ENCODE data around the gene MRPS2.
"Not testable (repeated sequence)": the region's sequence is repeated elsewhere in the genome, so short reads cannot be mapped to it uniquely, and the experiment has no call there.

MRPS2 gene

GRCh38 chr9:135531096-135531495, 30.6 kb downstream of the MRPS2 start:
- ATAC-seq = no peak

GRCh38 chr9:135533113-135533512, 32.6 kb downstream of the MRPS2 start:
- ATAC-seq (no peak), DNase-seq (no peak)

More at GRCh38 chr9:135531096-135531495, 30.6 kb downstream of the MRPS2 start:
- no peak for DNase-seq

- ATAC-seq = no peak
- no peak for DNase-seq
Measured at GRCh38 chr9:135533674-135534073, 33.2 kb downstream of the MRPS2 start.

GRCh38 chr9:135534192-135534711, 33.8 kb downstream of the MRPS2 start:
- not testable (repeated sequence) for ATAC-seq, DNase-seq

DNA sequence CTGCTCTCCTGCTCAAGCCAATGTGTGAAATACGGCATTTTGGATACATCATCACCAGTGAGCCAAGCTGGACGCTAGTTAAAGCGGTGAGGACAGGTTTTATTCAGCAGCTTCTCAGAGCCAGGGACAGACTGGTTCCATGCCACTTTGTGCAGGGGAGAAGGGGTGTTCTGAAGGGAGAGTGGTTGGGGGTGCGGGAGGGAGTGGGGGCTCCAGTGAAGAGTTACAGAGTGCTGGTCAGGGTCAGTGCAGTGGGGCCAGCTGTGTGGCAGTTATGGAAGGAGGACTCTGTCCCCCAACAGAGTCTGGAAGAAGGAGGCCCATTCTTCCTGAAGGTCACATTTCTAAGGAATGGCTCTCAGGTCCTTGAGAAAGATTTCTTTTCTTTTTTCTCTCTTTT, 34.3 kb downstream of the MRPS2 start:
- not testable (repeated sequence) for DNase-seq, ATAC-seq

GRCh38 chr9:135535631-135536030, 35.1 kb downstream of the MRPS2 start:
- not testable (repeated sequence) for ATAC-seq

DNA sequence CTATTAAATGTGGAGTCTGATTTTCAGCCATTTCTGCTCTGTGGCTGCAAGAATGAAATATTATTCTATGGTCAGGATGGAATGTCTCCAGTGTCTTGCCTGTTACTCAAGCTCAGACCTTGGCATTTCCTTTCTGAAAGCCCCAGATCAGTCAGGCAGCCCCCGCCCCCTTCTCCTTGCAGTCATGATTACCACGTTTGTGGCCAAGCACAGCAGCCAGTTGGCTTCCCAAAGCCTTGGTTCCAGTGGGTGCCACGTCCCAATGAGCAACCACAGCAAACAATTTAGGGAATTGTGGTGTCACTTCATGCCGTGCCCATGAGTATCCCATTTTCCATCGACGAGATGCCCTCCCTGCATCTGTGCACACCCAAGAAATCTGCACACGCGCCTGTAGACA, 35.7 kb downstream of the MRPS2 start:
- ATAC-seq = no peak
- no peak for DNase-seq

More at GRCh38 chr9:135535631-135536030, 35.1 kb downstream of the MRPS2 start:
- not testable (repeated sequence) for DNase-seq

DNA sequence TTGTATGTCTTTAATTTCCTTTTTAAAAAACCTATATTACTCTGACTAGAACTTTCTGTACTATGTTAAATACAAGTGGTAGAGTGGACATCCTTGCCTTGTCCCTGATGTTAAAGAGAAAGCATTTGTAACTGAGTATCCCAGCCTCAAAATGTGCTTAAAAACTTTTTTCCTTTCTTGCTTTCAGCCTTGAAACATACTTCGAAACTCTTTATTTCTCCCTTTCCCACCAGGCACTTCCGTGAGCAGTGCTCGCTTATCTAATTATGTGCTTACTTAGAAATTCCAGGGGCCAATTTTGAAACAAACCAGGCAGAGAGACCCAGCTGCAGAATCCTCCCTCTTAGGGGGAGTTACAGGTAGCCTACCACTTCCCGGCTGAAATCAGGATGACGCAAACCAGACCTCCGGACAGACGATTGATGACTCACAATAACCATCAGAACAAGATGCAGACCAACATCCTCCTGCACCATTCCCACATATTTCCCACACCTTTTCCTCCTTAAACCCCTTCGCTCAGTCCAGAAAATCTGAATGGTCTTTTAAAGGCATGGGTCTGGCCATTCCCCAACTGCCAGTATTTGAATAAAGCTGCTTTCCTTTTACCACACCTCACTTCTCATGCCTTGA, 42.9 kb downstream of the MRPS2 start:
- ATAC-seq, DNase-seq: not testable (repeated sequence)

- DNase-seq = no peak
- ATAC-seq = no peak
Measured at GRCh38 chr9:135544981-135545635, 44.6 kb downstream of the MRPS2 start.

DNA sequence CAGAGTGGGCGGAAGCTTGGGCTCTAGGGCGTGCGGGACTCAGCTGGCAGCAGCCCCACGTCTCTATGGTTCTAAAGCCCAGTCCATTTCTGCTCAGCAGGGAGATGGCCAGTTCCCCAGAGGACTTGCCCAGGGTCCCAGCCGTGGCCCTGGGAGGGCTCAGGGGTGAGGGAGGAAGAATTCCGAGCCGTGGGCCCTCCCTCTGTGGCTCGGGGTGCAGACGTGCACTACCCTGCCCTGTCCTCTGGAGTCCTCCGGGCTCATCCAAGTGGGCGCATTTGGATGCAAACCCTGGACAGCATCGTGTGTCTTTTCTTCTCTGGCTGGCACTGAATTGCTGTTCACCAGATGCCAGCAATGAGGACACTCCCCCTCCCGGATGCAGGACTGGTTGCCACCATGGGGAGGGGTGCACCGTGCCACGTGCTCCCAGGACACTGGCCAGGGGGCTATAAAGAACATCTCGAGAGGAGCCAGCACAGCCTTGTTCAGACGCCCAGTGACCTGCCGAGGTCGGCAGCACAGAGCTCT, 45.2 kb downstream of the MRPS2 start, which contains the start of gene OBP2A:
Gene OBP2A, plus strand, starts transcription at position 481 of the 531 bp plus-strand sequence. CDS start 55 bp downstream, outside the sequence.
- not testable (repeated sequence) for DNase-seq, ATAC-seq

- ATAC-seq, DNase-seq: not testable (repeated sequence)
Measured at GRCh38 chr9:135546792-135547617, 46.5 kb downstream of the MRPS2 start.

- DNase-seq (no peak), ATAC-seq (no peak)
Measured at GRCh38 chr9:135547756-135548736, 47.6 kb downstream of the MRPS2 start.

- ATAC-seq, DNase-seq: not testable (repeated sequence)
Measured at GRCh38 chr9:135549478-135550343, 49.2 kb downstream of the MRPS2 start.

GRCh38 chr9:135550344-135550918, 49.9 kb downstream of the MRPS2 start:
- ATAC-seq = no peak
- no peak for DNase-seq

DNA sequence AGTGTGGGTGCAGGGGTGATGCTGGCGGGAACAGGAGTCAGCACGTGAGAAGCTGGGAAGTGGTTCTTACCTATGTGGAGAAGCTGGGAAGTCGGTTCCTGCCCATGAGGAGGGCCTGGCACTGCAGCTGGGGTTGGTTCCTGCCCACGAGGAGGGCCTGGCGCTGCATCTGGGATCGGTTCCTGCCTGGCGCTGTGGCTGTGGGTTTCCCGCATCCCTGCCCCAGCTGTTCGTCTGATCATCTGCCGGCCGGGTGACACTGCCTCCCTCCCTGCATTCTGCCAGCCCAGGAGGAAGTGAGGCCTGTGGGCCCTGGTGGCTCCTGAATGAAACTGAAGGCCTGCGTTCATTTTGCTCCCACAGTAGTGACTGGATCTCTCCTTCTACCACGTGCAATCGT, 50.5 kb downstream of the MRPS2 start:
- ATAC-seq (no peak), DNase-seq (no peak)

DNA sequence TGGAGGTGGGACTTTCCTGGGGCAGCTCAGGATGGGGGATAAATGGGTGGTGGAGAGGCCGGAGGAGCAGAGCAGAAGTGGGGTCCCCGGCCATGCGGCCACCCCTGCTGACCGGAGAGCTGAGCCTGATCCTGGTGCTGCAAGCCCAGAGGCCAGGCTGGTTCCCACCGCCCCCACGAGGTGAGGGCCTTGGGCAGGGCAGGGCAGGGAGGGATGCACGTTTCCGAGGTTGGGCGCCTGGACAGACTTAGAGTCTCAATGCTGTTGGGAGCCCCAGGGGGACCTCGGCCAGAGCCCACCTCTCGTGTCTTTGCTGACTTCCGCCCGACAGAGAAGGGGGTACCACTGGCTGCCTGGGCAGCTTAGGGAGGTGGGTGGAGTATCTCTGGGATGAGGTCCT, 51.0 kb downstream of the MRPS2 start:
- no peak for DNase-seq
- no peak for ATAC-seq

DNA sequence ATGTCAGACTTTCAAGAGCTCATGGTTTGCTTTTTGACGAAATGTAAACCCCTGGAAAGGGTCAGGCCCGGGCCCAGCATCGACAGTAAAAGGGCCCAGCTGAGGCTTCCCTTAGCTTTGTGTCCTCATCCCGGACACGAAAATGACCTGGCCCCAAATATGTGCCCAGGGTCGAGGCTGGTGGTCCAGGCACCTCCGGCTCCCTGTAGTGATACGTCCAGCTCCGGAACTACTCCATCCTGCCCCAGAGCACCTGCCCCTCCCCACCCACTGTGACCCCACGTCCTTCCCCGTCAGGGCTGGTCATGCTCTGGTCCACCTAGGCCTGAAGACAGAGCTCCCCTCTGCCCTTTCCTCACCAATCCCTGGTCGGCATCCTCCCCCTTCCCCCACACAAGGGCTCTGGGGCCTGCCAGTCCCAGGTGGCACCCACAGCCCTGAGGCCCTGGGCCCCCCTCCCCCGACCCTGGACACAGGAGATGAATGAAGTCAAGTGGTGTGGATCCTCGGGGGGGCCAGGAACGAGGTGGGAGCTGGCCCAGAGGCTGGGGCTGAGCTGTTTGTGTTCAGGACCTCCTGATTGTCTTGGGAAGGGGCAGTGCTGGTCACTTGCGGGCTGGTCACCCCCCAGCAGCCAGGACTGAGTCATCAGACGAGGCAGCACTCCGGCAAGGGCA, 51.7 kb downstream of the MRPS2 start:
- ATAC-seq (no peak), DNase-seq (no peak)

GRCh38 chr9:135552698-135553171, 52.3 kb downstream of the MRPS2 start:
- ATAC-seq = no peak
- DNase-seq = no peak
